ENCODE data around the gene PRRC2C. TPM values are rescaled to one million over a fixed set of nuclear protein-coding genes. Genes with fewer than 3 reads are reported as not detected.

PRRC2C gene
- total RNA-seq, 1 experiment from 2014 or later: 267 TPM

DNA sequence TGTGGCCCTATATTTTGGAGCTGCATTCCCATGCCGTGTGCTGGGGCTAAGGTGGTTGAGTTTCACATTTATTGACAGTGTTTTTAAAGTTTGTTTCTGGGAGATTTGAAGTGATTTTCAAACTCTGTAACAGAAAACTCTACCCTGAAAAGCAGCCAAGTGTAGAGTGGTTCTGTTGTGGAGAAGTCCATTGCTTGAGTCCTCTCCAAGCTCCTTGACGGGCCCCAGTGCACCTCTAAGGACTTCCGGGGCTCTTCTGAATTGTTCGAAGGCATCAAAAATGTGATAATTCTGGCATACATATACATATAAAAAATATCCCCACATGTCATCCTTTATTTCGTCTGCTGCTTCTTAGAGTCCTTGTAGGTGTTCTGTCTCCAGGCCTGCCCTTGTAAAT, 141.7 kb downstream of the PRRC2C start:
- no peak overlapping the region for H2BK20ac ChIP-seq (ENCODE audit: low read depth, low read length, poor library complexity, severe bottlenecking)
- no peak overlapping the region for H2AFZ ChIP-seq (ENCODE audit: low read length)
- peaks cover 1 to 4% of the 10 kb centered on the region in 2 experiments; a peak in 2 of 5 replicates for H3K9me3 Mint-ChIP-seq
- H3K79me1 ChIP-seq (ENCODE audit: insufficient read depth, low read depth, low read length, poor library complexity, severe bottlenecking): no peaks in the 10 kb centered on the region
- H2AK5ac ChIP-seq (ENCODE audit: insufficient read length, low read length): no peak overlapping the region
- H3K56ac ChIP-seq (ENCODE audit: insufficient read length, low read depth, low read length): no peak overlapping the region
- H3K4me2 ChIP-seq (ENCODE audit: insufficient read depth, insufficient read length, low read length): no peak overlapping the region
- H3K4me1 Mint-ChIP-seq: peaks cover 11 to 18% of the 10 kb centered on the region in 2 experiments
- H3K27me3 ChIP-seq (ENCODE audit: insufficient read depth, low read length): no peaks in the 10 kb centered on the region
- 0 out of 2 replicates have a peak, but pooled peaks cover 5% of the 10 kb centered on the region for H3K4me1 ChIP-seq (ENCODE audit: insufficient read depth, low read length)
- H4K91ac ChIP-seq (ENCODE audit: insufficient read length, low read depth, low read length): no peak overlapping the region
- no peak overlapping the region for H3K14ac ChIP-seq (ENCODE audit: insufficient read depth, low read length)
- H3T11ph ChIP-seq (ENCODE audit: low read length): no peak overlapping the region
- TF ChIP-seq, protein P1, sequence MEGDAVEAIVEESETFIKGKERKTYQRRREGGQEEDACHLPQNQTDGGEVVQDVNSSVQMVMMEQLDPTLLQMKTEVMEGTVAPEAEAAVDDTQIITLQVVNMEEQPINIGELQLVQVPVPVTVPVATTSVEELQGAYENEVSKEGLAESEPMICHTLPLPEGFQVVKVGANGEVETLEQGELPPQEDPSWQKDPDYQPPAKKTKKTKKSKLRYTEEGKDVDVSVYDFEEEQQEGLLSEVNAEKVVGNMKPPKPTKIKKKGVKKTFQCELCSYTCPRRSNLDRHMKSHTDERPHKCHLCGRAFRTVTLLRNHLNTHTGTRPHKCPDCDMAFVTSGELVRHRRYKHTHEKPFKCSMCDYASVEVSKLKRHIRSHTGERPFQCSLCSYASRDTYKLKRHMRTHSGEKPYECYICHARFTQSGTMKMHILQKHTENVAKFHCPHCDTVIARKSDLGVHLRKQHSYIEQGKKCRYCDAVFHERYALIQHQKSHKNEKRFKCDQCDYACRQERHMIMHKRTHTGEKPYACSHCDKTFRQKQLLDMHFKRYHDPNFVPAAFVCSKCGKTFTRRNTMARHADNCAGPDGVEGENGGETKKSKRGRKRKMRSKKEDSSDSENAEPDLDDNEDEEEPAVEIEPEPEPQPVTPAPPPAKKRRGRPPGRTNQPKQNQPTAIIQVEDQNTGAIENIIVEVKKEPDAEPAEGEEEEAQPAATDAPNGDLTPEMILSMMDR (conservative IDR thresholded peaks at IDR 0.05): no peak
- no peaks in the 10 kb centered on the region for H3K9me3 ChIP-seq (ENCODE audit: control insufficient read depth, low read depth, low read length)
- no peak overlapping the region for H3K9ac ChIP-seq (ENCODE audit: extremely low read depth, insufficient read length, low read length)
- H2BK12ac ChIP-seq (ENCODE audit: insufficient read length, low read depth, low read length): no peak overlapping the region
- H3K27ac Mint-ChIP-seq: no peak overlapping the region
- no peak overlapping the region for H3K4ac ChIP-seq (ENCODE audit: low read depth, low read length)
- no peaks in the 10 kb centered on the region for H3K79me2 ChIP-seq (ENCODE audit: insufficient read depth, low read length)
- no peak for DNase-seq
- H3K18ac ChIP-seq (ENCODE audit: insufficient read length, low read depth, low read length): no peak overlapping the region
- no peaks in the 10 kb centered on the region for H3K23me2 ChIP-seq (ENCODE audit: insufficient read length, low read depth, low read length, poor library complexity, severe bottlenecking)
- no peak overlapping the region for H2BK5ac ChIP-seq (ENCODE audit: insufficient read length, low read length)
- no peak overlapping the region for H4K5ac ChIP-seq (ENCODE audit: insufficient read length, low read depth, low read length)
- no CpG with 5 or more reads among the region's 5 CpGs for WGBS (ENCODE audit: extremely low coverage, insufficient read length, low lambda C conversion rate)
- no peak overlapping the region for H3K4me3 Mint-ChIP-seq
- no peak overlapping the region for H4K8ac ChIP-seq (replicated peaks; ENCODE audit: insufficient read length, low read depth, low read length)
- no peak overlapping the region for H2BK120ac ChIP-seq (ENCODE audit: low read depth, low read length, poor library complexity, severe bottlenecking)
- H2BK15ac ChIP-seq (ENCODE audit: low read depth, low read length): no peak overlapping the region
- H4K20me1 ChIP-seq (ENCODE audit: control insufficient read depth, insufficient read depth, insufficient read length): no peaks in the 10 kb centered on the region
- H3K27ac ChIP-seq (ENCODE audit: insufficient read length, low read depth, low read length): no peak overlapping the region
- H3K36me3 Mint-ChIP-seq (ENCODE audit: insufficient read depth in 1 of 3, low read depth in 3 of 3): no peaks in the 10 kb centered on the region; a peak in 1 of 7 replicates
- no peaks in the 10 kb centered on the region; the same call in 1 of the 2 replicates for H3K27me3 Mint-ChIP-seq (ENCODE audit: low read depth)
- H3K23ac ChIP-seq (ENCODE audit: insufficient read length, low read depth, low read length): no peak overlapping the region
